LNCAP (cell line): ENCODE measurements around the gene GPR139.

Experiments used
- CTCF ChIP-seq: fragments of 450-650 bp; IDR thresholded peaks from 2 replicates; pipeline ENCODE4 v1.5.1; 2017; ENCODE audit warnings: mild to moderate bottlenecking

GPR139 gene

DNA sequence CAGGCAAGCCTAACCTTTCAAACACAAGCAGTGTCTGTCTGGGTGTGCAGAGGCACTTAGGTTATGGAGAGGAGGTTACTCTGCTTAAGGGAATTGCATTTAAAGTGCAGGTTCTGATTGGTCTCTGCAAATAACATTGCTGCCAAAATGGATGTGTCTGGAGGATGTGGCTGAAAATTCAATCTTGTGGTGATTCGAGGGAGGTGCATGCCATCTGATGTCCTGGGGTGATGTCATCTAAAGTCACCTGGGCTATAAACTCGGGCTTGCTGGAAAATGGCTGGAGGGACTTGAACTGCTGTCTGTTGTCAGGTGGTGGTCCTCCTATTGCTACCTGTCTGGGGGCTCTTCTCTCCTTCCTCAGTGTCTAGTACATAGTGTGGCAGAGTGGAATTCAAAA lies 28.3 kb upstream of the GPR139 start:
- no peak for TF ChIP-seq CTCF

DNA sequence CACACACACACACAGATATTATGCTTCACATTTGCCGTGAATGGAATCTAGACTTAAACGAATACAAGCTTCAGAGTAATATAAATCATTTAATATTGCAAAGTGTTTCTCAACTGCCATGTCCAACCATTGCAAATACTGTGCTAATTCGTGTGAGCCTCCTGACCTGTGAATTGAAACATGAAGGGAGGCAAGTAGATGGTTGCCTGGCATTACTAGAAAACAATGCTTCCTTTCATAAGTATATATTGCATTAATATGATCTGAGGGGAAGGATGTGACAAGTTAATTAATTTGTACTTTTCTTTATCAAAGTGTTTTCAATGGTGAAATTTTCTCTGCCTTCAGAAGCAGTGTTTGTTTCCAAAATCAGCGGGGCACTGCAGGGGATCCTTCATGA lies 25.7 kb upstream of the GPR139 start:
- TF ChIP-seq CTCF, result no peak

GRCh38 chr16:20094157-20094556 lies 20.5 kb upstream of the GPR139 start:
- TF ChIP-seq CTCF, result no peak

DNA sequence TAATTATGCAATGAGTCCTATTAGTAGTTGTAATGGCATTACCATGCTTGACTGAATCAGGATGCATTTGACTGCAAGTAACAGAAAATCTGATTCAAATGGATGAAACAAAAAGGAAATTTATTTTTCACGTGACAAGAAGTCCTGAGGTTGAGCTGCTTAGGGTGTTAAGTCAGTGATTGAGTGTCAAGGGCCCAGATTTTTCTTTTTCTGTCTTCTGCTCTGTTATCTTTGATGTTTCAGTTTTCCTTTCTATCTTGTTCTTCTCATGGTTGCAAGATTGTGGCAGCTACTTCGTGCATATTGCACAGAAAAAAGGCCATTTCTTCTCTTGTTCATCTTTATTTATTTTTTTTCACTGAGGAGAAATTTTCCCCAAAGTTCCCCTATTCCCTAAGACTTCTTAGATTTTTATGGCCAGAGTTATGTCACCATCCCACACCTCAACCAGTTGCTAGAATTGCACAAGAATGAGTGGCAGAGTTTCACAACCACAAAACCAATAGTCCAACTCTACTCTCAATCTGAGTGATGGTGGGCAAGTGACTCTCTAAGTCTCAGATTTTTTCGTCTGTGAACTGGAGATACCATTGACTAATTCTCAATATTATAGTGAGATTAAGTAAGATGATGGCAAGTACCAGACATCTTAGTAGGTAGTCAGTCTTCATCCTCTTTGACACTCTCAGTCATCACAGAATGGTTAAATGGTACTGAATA lies 15.7 kb upstream of the GPR139 start:
- no peak for TF ChIP-seq CTCF

DNA sequence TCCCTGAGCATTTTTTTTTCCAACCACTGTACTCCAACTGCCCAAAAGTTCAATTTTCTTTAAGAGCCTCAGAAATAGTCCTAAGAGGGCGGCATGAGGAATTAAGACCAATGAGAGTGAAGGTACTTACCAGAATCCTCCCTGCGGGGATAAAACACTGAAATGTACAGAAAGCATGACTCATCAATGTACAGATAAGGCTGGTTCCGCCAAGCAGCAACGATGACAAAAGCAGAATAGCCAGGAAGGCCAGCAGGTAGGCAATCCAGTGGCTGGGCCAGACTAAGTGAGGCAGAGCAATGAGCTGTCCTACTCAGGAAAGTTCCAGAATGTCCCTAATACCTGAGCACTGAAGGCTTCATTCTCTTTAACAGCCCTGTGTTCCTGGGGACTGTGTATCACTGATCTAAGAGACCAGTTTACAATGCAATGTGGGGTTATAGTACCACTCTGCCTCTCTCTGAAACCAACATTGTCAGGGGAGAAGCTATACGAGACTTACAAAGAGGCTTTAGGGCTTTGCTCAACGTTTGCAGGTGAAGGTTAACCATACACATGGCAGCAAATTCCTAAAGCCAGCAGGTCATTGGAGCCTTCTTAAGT lies 11.0 kb upstream of the GPR139 start:
- no peak for TF ChIP-seq CTCF

- no peak for TF ChIP-seq CTCF
Measured at GRCh38 chr16:20079106-20079505, 5.4 kb upstream of the GPR139 start.

GRCh38 chr16:20075243-20075642 lies 1.6 kb upstream of the GPR139 start:
- TF ChIP-seq CTCF, result no peak
